Measurements from ENCODE around the gene MTREX.

The MTREX gene

DNA sequence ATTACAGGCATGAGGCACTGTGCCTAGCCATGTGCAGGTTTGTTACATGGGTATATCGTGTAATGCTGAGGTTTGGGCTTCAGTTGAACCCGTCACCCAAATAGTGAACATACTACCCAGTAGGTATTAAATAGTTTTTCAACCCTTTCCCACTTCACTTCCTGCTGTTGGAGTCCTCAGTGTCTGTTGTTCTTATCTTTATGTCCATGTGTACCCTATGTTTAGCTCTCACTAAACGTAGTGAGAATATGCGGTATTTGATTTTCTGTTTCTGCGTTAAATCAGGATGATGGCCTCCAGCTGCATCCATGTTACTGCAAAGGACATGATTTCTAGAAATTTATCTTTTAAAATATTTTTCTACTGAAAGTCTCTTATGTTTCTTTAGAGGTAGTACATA is 17.8 kb downstream of the MTREX start:
- no peak for DNase-seq

DNA sequence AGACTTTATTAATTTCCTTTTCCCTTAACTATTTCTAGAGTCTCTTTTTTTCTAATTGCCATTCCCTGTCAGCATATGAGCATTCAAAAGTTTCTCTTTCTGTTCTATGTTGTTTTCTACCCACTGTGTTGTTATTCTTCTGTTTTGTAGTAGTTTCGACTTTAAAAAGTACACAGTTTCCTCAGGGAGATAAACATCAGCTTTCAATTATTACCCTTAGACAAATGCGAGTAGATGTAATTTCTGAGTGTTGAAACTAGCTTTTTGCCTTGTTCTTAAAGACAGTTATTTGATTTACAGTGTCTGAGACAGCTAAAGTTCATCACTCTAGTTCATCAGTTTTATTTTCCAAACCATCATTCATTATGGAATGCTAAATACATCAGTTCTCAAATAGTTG is 19.5 kb downstream of the MTREX start:
- no peak for DNase-seq

DNA sequence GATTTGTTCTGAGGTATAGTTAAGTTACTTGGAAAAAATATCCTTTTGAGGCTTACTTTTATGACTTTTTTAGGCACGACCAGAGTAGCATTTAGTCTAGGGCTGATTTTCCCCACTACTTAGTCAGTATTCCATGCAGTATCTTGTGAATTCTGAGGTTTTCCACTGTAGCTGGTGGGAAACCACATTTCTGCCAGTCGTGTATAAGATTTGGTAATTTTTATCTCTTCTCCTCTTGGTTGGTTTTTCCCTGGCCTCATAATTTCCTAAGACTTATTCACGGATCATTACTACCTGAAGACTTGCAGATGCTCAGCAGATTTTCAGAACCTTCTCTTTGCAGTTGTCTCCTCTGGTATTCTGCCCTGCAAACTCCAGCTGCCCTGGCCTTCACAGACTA is 23.5 kb downstream of the MTREX start:
- DNase-seq = no peak

GRCh38 chr5:55333017-55333416 is 25.2 kb downstream of the MTREX start:
- no peak for DNase-seq

DNA sequence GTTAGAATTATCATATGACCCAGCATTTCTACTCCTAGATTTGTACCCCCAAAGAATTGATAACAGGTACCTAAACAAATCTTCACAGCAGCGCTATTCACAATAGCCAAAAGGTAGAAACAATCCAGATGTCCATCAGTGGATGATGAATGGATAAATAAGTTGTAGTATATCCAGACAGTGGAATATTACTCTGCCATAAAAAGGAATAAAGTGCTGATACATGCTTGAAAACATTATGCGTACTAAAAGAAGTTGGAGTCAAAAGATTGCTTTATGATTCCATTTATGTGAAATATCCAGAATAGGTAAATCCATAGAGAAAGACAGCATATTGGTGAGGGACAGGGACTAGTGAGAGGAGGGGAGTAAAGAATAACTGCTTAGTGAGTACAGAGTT is 26.0 kb downstream of the MTREX start:
- no peak for DNase-seq

GRCh38 chr5:55338092-55338613 is 30.4 kb downstream of the MTREX start:
- DNase-seq = no peak

GRCh38 chr5:55338810-55339243 is 31.0 kb downstream of the MTREX start:
- DNase-seq = no peak

DNA sequence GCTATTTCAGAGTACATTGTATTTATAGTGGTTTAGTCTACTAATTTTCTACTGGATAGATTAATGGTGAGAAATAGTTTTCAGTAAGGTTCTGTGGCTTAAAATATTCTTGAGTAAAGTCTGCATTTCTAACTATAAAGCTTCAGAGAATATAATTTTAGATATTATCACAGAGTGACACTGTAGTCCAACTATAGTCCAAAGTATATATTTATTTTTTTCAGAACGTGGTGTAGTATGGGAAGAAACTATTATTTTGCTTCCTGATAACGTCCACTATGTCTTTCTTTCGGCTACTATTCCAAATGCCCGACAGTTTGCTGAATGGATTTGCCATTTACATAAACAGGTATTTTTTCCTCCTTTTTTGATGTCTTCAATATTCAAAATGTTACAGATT is 35.3 kb downstream of the MTREX start:
- no peak for DNase-seq

- no peak for DNase-seq
Observed at GRCh38 chr5:55343609-55344008, 35.8 kb downstream of the MTREX start.

- DNase-seq = peak; percentile 40
Observed at GRCh38 chr5:55344392-55344992, 36.7 kb downstream of the MTREX start.

- DNase-seq = no peak
Observed at GRCh38 chr5:55345327-55345726, 37.5 kb downstream of the MTREX start.

- DNase-seq = no peak
Observed at GRCh38 chr5:55347786-55348185, 40.0 kb downstream of the MTREX start.

GRCh38 chr5:55350754-55351153 is 43.0 kb downstream of the MTREX start:
- DNase-seq = no peak

GRCh38 chr5:55356896-55357295 is 49.1 kb downstream of the MTREX start:
- DNase-seq = no peak

GRCh38 chr5:55360190-55360589 is 52.4 kb downstream of the MTREX start:
- peak; percentile 27 for DNase-seq

GRCh38 chr5:55363856-55364255 is 56.1 kb downstream of the MTREX start:
- DNase-seq = no peak

- DNase-seq = no peak
Observed at GRCh38 chr5:55364537-55365055, 56.8 kb downstream of the MTREX start.

GRCh38 chr5:55370291-55370925 is 62.6 kb downstream of the MTREX start:
- DNase-seq = no peak

GRCh38 chr5:55371145-55371544 is 63.4 kb downstream of the MTREX start:
- no peak for DNase-seq

GRCh38 chr5:55372130-55372925 is 64.5 kb downstream of the MTREX start:
- no peak for DNase-seq

DNA sequence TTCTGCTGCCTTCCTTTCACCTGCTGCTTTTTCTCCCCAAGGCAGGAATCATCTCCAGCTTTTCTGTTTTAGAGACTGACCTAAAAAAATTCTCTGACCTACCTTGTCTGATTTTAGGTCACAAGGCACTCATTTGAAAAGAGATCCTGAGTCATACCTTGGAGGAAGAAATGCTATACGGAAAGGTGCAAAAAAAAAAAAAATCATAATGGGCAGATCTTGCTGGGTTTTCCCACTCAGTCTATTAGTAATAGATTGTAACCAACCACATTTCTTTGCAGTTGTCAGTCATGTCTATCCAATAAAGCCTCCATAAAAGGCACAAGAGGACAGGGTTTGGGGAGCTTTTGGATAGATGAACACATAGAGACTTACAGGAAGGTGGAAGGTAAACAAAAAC is 70.0 kb downstream of the MTREX start:
- DNase-seq = no peak

- DNase-seq = no peak
Observed at GRCh38 chr5:55383254-55383653, 75.5 kb downstream of the MTREX start.

DNA sequence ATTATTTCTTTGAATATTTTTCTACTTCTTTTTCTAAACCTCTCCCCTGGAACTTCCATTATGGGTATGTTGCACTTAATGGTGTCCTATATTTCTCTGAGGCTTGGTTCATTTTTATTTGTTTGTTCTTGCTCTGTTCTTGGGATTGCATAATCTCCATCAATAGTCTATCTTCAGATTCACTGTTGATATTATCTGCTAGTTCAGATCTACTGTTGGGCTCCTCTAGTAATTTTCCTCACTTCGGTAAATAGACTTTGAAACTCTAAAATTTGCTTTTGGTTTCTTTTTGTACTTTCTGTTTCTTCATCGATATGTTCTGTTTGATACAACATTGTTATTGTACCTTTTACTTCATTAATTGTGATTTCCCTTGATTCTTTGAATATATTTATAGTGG is 76.3 kb downstream of the MTREX start:
- DNase-seq = no peak

- DNase-seq = no peak
Observed at GRCh38 chr5:55385227-55385626, 77.4 kb downstream of the MTREX start.

All from HCEC 1CT (cell line).